Fibroblast of mammary gland (primary cell): ENCODE measurements around the gene SEMA4A.

Experiments
- DNase-seq: peaks from one replicate; pipeline ENCODE4 v3.0.0-alpha.2; 2010; ENCODE audit warnings: low read depth
- H3K4me3 ChIP-seq: 2 replicates; pipeline ENCODE4 v1.5.1; 2011; ENCODE audit warnings: low read depth, mild to moderate bottlenecking, low read length, moderate library complexity; ENCODE audit not compliant: control insufficient read depth
- TF ChIP-seq, protein P1 (sequence below): conservative IDR thresholded peaks from 2 replicates; pipeline ENCODE4 v1.5.1; 2011; ENCODE audit warnings: low read depth, low read length, inconsistent platforms; ENCODE audit not compliant: control insufficient read depth, insufficient read depth

Gene SEMA4A

GRCh38 chr1:156143765-156144489 is 9.5 kb upstream of the SEMA4A start:
- TF ChIP-seq, protein P1, sequence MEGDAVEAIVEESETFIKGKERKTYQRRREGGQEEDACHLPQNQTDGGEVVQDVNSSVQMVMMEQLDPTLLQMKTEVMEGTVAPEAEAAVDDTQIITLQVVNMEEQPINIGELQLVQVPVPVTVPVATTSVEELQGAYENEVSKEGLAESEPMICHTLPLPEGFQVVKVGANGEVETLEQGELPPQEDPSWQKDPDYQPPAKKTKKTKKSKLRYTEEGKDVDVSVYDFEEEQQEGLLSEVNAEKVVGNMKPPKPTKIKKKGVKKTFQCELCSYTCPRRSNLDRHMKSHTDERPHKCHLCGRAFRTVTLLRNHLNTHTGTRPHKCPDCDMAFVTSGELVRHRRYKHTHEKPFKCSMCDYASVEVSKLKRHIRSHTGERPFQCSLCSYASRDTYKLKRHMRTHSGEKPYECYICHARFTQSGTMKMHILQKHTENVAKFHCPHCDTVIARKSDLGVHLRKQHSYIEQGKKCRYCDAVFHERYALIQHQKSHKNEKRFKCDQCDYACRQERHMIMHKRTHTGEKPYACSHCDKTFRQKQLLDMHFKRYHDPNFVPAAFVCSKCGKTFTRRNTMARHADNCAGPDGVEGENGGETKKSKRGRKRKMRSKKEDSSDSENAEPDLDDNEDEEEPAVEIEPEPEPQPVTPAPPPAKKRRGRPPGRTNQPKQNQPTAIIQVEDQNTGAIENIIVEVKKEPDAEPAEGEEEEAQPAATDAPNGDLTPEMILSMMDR = no peak
- no peak overlapping the region for H3K4me3 ChIP-seq
- peak; percentile 56 for DNase-seq

- no peak overlapping the region for H3K4me3 ChIP-seq
- no peak for DNase-seq
- TF ChIP-seq, protein P1 = no peak
These were observed 8.6 kb upstream of the SEMA4A start for GRCh38 chr1:156144742-156145141.

DNA sequence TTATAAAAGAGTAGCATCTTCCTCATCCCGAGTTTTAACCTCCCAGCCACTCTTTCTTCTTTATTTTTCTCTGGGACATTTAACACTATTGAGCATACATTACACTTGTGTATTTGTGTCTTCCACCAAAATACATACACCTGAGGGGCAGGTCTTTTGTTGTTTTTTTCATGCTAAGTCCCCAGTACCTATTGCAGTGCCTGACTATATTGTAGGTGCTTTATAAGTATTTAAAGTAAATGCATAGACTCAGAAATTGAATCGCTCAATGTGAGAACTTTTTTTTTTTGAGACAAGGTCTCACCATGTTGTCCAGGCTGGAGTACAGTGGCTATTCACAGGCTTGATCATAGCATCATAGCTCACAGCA is 7.8 kb upstream of the SEMA4A start:
- DNase-seq = no peak
- no peak overlapping the region for H3K4me3 ChIP-seq
- TF ChIP-seq, protein P1 = no peak

DNA sequence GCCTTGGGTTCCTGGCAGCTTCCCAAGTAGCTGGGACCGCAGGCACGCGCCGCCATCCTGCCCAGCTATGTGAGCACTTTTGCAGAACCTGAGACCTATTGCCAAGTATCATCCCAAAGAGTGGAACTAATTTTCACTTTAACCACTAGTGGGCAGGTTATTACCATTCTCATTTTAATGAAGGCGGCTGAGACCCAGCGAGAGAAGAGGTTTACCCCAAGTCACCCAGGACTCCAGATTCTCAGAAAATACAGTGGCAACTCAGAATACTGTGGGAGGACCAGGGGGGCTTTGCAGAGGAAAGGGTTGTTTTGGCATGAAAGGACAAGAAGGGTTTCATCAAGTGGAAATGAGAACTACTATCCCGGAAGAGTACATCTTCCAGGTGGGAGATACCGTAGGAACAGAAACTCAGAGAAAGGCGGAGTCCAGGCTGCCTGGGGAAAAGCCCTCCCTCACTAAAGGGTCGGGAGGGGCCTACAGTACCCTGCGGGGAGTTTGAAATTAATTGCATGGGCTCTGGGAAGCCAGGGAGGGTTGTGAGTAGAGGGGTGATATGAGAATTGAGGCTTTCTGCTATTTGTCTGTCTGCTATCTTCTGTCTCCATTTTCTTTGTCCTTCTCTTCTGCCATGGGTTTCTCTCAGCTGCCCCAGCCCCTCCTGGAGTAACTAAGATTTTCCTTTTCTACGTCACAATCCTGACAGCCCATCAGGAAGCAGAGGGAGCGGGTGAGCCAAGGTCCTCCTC is 7.2 kb upstream of the SEMA4A start:
- TF ChIP-seq, protein P1 = peak; percentile 64
- no peak overlapping the region for H3K4me3 ChIP-seq
- peak; percentile 94 for DNase-seq

- DNase-seq = no peak
These were observed 6.5 kb upstream of the SEMA4A start for GRCh38 chr1:156146769-156147405.

GRCh38 chr1:156148216-156148615 is 5.2 kb upstream of the SEMA4A start:
- H3K4me3 ChIP-seq = no peak overlapping the region
- no peak for DNase-seq
- TF ChIP-seq, protein P1 = no peak

More at GRCh38 chr1:156146769-156147405, 6.5 kb upstream of the SEMA4A start:
- H3K4me3 ChIP-seq = no peak overlapping the region
- TF ChIP-seq, protein P1 = no peak
